Measurements from ENCODE around the gene CXCR4.

Gene CXCR4

GRCh38 chr2:136070913-136071312 lies 47.0 kb downstream of the CXCR4 start:
- DNase-seq, result no peak

- DNase-seq, result no peak
Measured at GRCh38 chr2:136069773-136070172, 48.2 kb downstream of the CXCR4 start.

GRCh38 chr2:136068581-136069227 lies 49.2 kb downstream of the CXCR4 start:
- no peak for DNase-seq

- DNase-seq, result no peak
Measured at GRCh38 chr2:136067897-136068580, 49.9 kb downstream of the CXCR4 start.

GRCh38 chr2:136067459-136067858 lies 50.5 kb downstream of the CXCR4 start:
- DNase-seq, result no peak

GRCh38 chr2:136065907-136066306 lies 52.0 kb downstream of the CXCR4 start:
- no peak for DNase-seq

- DNase-seq, result no peak
Measured at GRCh38 chr2:136065384-136065783, 52.6 kb downstream of the CXCR4 start.
